Fibroblast of pulmonary artery (primary cell): ENCODE results near the gene HCAR1.
A peak's percentile ranks its signal among the peaks of the same experiment; 100 is the strongest.
"Not testable (repeated sequence)": the region's sequence is repeated elsewhere in the genome, so short reads cannot be mapped to it uniquely, and the experiment has no call there.

Source experiments
- DNase-seq: peaks from one replicate; pipeline ENCODE4 v3.0.0-alpha.2; 2010; ENCODE audit warnings: low read depth
- H3K4me3 ChIP-seq: replicated peaks from 2 replicates; pipeline ENCODE4 v1.5.1; 2011; ENCODE audit warnings: low read depth, mild to moderate bottlenecking, control low read depth, low read length, moderate library complexity
- CTCF ChIP-seq: IDR thresholded peaks from 2 replicates; pipeline ENCODE4 v1.5.1; 2011; ENCODE audit warnings: mild to moderate bottlenecking, control low read depth, low read length, inconsistent platforms; ENCODE audit errors: missing control alignments

HCAR1 gene

GRCh38 chr12:122730215-122731014, at the start of gene HCAR1:
Gene HCAR1 (minus strand): TSS chr12:122730844. CDS start chr12:122730339, 505 bp downstream.
- DNase-seq = peak; percentile 25
- TF ChIP-seq CTCF = peak; percentile 4
- H3K4me3 ChIP-seq = peak within 1 kb of the TSS; percentile 38

- no peak for TF ChIP-seq CTCF
- DNase-seq = no peak
These were observed 26.9 kb upstream of the HCAR1 start for GRCh38 chr12:122757568-122757967.

GRCh38 chr12:122754790-122755189, 24.1 kb upstream of the HCAR1 start:
- H3K4me3 ChIP-seq = no peak overlapping the region
- no peak for TF ChIP-seq CTCF
- DNase-seq = no peak

More at GRCh38 chr12:122757568-122757967, 26.9 kb upstream of the HCAR1 start:
- H3K4me3 ChIP-seq = no peak overlapping the region

GRCh38 chr12:122753319-122753650, 22.6 kb upstream of the HCAR1 start:
- peak overlapping the region; percentile 97 for H3K4me3 ChIP-seq
- no peak for TF ChIP-seq CTCF
- no peak for DNase-seq

GRCh38 chr12:122752464-122753318, 22.0 kb upstream of the HCAR1 start, which contains the start of gene DENR:
Gene DENR (plus strand): TSS chr12:122752824. CDS start chr12:122753702, 878 bp downstream.
- peak; percentile 70 for TF ChIP-seq CTCF
- peak; percentile 96 for DNase-seq
- peak within 1 kb of the TSS; percentile 97 for H3K4me3 ChIP-seq

- not testable (repeated sequence) for H3K4me3 ChIP-seq, DNase-seq
These were observed 20.3 kb upstream of the HCAR1 start for GRCh38 chr12:122750781-122751515.
